22Rv1 (cell line): ENCODE measurements around the gene TRAPPC6A.

Source experiments
- CTCF ChIP-seq: fragments of 450-650 bp; IDR thresholded peaks from 2 replicates; pipeline ENCODE4 v1.5.1; 2017; ENCODE audit warnings: mild to moderate bottlenecking
- ZFX ChIP-seq: fragments of 450-650 bp; IDR thresholded peaks from 2 replicates; pipeline ENCODE4 v1.6.1; 2017; ENCODE audit warnings: antibody characterized with exemption, borderline replicate concordance

- TF ChIP-seq CTCF (no peak), ZFX (no peak)
Measured at GRCh38 chr19:45146251-45146650, 31.8 kb downstream of the TRAPPC6A start.
